NCI-H82 treated with DMSO at 0.1 percent for 48 hours (cell line): ENCODE results near the gene VWF.

Source experiments
- DNase-seq: peaks from one replicate; lab custom pipeline; 2025; ENCODE audit not compliant: unreplicated experiment; lab: John Stamatoyannopoulos, UW

VWF gene

DNA sequence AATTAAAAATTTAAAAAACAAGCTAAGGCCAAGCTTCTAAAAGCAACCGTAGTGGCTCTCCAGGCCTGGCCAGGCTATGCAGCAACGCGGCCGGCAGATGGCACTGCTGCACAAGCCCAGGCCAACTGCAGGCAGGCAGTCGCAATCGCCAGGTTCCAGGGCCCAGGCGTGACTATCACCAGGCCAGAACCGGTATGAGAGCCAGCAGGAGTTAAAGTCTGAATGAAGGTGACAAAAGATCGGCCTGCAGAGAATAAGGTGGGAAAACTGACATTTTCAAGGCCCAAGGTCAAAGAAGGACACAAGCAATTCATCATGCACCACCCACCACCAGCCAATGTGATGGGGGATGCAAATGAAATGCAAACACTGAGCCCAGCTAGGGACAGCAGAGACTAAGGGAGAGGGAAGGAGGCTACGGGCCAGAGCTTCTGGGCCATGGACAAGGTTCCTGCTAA is 135.8 kb downstream of the VWF start:
- peak; percentile 48 for DNase-seq

- DNase-seq = no peak
These were observed 136.4 kb downstream of the VWF start for GRCh38 chr12:5988088-5988487.

DNA sequence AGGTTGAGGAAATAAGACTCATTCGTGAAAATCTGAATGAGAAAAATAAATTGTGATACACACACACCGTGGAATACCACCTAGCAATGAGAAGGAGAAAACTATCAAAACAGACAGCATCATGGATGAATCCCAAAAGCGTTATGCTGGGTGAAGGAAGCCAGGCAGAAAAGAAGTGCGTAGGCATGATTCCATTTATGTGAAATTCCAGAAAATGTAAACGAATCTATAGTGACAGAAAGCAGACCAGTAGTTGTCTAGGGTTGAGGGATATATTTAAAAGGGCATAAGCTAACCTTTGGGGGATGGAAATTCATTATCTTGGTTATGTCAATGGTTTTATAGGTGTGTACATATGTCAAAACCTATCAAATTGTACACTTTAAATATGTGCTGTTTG is 136.9 kb downstream of the VWF start:
- DNase-seq = no peak

DNA sequence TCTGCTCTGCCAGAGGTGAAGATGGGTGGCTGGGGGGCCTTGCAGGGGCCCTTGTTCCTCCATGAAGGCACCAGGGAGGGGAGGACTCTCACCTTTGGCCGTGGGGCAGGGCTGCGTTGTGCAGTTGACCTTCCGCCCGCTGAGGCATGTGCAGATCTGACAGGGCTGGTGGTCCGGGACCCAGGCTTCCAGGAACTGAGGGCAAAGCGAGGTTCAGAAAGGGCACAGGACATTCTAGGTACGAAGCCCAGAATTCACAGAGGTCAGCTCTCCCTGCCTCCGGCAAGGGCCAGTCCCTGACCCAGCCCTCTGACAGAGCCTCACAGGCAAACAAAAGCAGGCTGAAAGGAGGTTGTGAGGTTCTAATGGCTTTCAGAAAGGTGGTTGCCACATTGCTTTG is 139.0 kb downstream of the VWF start:
- no peak for DNase-seq

- no peak for DNase-seq
These were observed 139.6 kb downstream of the VWF start for GRCh38 chr12:5984873-5985272.

DNA sequence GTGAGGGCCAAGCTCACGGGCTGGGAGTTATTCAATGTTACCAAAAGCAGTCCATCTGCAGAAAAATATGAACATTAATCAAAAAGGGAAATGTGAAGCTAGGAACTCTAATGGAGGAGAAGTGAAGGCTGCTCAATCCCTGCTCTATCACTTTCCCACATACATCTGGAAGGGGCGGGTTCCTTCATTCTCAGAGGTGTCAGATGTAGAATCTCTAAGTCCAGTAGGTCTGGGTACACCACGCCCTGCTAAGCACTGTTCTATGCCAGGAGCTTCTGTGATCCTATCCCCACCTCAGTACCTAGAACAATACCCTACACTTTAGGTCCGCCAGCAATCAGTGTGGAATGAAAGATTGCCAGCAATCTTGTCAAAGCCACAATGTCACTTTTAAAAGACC is 142.4 kb downstream of the VWF start:
- no peak for DNase-seq

DNA sequence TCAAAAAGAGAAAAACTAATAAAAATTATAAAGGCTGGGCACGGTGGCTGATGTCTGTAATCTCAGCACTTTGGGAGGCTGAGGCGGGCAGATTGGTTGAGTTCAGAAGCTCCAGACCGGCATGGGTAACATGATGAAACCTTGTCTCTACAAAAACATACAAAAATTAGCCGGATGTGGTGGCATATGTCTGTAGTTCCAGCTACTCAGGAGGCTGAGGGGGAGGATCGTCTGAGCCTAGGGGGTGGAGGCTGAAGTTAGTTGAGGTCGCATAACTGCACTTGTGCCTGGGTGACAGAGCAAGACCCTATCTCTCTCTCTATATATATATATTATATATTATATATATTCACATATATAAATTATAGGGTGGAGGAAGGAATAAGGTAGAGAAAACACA is 146.9 kb downstream of the VWF start:
- DNase-seq = no peak

DNA sequence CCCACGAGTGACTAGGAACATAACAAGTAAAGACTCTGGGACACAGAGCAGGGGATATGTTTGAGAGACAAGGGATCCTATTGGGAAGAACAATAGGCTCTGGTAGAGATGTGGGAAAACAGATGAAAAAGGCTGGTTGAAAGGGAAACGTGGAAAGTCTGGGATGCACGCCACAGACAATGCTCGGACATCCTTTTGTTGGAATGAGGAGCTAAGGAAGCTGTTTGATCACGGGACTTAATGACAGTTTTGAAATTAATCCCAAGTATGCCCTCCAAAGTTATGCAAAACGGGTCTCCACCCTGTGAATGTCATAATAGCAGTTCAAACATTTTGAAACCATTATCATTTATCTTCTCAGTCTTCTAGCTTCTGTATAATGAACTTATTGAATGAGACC is 147.8 kb downstream of the VWF start:
- DNase-seq = no peak

GRCh38 chr12:5976196-5976595 is 148.3 kb downstream of the VWF start:
- DNase-seq = no peak

DNA sequence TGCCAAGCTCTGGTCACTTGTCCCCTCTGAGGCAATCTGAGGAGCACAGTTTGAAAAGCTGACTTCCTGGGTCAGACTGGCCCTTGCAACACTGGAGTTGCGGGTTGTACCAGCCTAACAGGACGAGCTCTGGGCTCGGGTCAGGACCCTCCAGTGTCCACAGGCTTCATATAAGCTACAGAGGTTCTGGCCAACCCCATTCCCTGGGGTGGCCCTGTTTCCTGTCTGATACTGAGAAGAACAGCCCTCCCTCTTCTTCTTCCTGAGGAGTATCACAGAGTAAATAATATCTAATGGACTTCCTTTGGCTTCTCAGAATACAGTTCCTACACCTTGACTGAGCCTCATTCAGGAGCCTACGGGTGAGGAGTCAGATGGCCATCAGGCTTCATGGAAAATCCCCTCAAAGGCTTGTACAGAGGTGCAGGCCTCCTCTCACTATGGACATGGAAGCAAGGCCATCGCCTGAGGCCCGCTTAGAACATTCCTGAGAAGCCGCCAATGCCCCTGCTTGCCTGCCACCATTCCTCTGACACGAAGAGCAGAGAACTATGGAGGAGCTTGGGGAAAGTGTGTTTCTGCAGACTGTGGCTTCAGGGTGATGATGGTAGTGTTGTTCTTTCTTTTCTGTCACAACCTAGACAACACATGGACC is 150.9 kb downstream of the VWF start:
- no peak for DNase-seq

- no peak for DNase-seq
These were observed 152.1 kb downstream of the VWF start for GRCh38 chr12:5972387-5972786.

- no peak for DNase-seq
These were observed 153.1 kb downstream of the VWF start for GRCh38 chr12:5971194-5971850.

GRCh38 chr12:5969974-5970690 is 154.3 kb downstream of the VWF start:
- no peak for DNase-seq

- no peak for DNase-seq
These were observed 155.1 kb downstream of the VWF start for GRCh38 chr12:5969156-5969973.

- DNase-seq = no peak
These were observed 156.6 kb downstream of the VWF start for GRCh38 chr12:5967645-5968415.

DNA sequence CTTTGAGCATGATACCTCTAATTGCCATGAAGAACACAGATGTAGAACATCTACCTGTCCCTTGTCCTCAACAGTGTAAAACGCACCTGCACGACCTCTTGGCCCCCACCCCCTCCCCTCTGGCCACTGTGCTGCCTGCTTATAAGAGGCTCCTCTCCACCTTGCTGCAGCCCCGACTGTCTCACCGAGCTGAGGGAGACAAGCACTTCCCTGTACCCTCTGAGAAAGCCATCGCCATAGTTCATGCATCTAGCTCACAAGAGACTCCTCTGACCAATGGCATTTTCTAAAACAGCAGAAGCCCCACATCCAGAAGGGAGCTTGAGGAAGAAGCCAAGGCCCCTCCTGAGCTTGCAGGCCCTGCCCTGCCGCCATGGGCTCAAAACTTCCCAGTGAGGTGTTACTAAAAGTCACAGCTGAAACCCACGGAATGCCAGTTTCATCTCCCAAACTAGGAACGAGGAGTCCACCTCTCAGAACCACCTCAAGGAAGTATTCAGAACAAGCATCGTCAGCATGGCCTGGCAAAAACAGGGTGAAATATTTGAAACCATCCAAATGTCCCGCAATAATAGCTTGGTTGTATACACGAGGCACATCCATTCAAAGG is 157.9 kb downstream of the VWF start:
- DNase-seq = no peak

DNA sequence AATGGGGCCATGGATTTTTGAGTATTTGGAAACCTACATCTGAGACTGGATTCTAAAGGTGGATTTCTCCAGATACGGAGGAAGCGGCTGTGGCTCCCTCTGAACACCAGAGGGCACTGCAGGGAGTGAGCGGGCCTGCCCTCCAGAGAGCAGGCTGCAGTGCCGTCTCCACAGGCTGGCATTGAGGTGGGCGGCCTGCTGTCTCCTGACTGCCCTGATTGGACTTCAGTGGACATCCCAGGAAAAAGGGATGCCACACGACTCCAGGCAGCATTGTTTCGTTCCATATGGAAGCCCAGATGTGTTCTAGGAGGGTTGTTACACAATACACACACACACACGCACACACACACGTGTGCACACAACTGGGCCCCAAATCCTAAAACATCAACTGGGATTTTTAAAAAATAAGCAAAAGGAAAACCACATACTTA is 158.5 kb downstream of the VWF start:
- peak; percentile 13 for DNase-seq

DNA sequence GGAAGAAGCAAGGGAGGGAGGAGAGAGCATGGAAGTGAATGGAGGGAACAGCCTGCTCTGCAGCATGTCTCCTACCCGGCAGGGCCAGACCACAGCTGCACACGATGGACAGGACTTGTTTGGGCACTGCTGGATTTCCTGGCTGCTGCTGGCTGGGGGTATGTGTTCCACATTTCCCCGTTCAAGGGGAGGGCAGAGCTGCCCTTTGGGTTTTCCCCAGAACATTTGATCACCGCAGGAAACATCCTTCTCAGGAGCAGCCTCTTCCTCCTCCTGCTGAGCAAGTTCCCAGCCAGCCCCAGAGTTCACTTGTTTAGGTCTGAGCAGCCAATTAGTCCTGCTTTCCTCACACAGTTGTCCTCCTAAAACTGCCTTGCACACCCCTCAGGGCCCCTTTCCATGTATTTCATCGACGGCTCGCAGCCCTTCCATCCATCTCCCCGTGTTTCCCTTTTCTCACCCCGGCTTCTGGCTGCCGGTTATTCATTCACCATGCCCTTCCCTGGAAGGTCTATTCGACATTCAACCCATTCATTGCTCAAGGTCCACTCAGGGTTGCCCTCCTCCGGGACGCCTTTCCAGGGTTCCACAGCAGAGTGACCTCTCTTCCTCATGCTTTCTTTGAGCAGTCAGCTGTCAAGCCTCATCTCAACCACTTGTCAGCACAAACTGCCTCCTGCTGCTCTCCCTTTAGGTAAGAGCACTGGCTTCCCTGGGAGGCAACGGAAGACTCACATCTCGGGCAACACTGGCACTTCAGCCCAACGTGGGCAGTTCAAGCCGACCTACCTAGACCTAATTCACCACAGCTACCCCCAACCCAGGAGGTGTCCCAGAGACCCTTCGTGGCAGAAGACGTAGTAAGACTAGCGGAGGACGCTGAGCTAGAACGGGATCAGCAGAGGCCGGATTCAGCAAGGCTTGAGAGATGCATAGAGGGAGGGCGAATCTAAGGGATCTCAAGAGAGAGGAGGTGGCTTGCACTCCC is 159.3 kb downstream of the VWF start:
- no peak for DNase-seq

GRCh38 chr12:5963515-5963914 is 161.0 kb downstream of the VWF start:
- no peak for DNase-seq
